ENCODE measurements around the gene VAPB. TPM values are rescaled to one million over a fixed set of nuclear protein-coding genes. Genes with fewer than 3 reads are reported as not detected.

The VAPB gene
- total RNA-seq, 1 donor from 2014 or later = 12.9 TPM

DNA sequence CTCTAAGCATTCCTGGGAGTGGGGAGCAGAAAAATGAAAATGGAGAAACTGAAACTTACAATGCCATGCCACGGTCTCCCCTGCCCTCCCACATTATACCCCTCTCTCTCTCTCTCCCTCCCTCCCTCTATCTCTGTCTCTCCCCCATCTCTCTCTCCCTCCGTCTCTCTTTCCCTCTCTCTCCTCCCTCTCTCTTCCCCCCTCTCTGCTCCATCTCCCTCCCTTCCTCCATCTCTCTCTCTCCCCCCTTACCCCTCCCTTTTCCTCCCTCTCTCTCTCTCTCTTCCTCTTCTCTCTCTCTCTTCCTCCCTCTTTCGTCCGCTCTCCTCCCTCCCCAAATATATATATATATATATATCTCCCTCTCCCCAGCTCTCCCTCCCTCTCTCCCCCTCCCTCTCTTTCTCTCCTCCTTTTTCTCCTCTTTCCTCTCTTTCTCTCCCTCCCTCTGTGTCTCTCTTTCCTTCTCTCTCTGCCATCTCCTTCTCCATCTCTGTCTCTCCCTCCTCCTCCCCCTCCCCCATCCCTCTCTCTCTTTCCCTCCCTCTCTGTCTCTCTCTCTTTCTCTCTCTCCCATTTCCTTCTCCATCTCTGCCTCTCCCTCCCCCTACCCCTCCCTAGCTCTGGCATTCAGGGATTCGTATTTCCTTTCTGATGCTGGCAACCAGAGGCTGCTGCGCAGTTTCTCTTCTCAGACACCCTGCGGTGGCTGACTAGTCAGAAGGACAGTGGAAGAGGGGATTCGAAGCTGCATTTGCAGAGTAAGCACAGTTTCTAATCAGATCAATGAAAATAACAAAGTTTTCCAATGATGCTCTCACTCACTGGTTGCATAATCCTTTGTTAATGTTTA, 13.9 kb upstream of the VAPB start:
- FAIRE-seq (no peak), DNase-seq (ENCODE audit: low read depth) (no peak)
- Histone ChIP-seq H3K4me3 (ENCODE audit: low read depth, low read length) (no peak overlapping the region), H3K36me3 (ENCODE audit: control insufficient read depth, insufficient read depth, low read length) (no peaks in the 10 kb centered on the region), H3K27me3 (ENCODE audit: control insufficient read depth, insufficient read depth, low read length) (no peaks in the 10 kb centered on the region)
- TF ChIP-seq, protein P1, sequence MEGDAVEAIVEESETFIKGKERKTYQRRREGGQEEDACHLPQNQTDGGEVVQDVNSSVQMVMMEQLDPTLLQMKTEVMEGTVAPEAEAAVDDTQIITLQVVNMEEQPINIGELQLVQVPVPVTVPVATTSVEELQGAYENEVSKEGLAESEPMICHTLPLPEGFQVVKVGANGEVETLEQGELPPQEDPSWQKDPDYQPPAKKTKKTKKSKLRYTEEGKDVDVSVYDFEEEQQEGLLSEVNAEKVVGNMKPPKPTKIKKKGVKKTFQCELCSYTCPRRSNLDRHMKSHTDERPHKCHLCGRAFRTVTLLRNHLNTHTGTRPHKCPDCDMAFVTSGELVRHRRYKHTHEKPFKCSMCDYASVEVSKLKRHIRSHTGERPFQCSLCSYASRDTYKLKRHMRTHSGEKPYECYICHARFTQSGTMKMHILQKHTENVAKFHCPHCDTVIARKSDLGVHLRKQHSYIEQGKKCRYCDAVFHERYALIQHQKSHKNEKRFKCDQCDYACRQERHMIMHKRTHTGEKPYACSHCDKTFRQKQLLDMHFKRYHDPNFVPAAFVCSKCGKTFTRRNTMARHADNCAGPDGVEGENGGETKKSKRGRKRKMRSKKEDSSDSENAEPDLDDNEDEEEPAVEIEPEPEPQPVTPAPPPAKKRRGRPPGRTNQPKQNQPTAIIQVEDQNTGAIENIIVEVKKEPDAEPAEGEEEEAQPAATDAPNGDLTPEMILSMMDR (IDR thresholded peaks at IDR 0.05; ENCODE audit: insufficient read depth, low read length, severe bottlenecking) = no peak

DNA sequence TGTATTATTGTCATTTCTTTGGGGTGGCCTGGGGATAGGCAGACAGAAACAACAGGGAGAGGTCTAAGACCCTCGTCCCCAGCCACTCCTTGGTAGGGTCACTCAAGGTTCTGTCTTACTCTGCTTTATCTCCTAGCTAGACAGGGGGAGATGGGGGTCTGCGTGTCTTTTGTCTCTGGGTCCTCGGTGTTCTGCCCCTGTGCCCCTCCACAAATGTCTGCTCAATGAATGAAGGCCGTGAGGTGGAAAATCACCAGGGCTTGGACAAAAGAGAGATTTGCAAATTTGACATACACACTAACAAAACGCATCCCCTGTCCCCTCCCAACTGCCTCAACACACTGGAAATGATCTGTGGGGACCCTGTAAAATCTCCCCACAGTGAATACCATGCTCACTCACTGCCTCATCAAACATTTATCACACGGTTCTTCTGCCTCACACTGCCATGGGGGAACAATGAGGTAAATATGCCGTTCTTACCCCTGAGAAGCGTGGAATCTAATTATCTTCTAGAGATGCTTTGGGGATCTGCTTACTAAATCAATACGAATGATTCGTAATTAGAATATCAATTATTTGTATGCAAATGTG, 13.2 kb upstream of the VAPB start:
- Histone ChIP-seq H3K4me3 (ENCODE audit: low read depth, low read length) (no peak overlapping the region), H3K27me3 (ENCODE audit: control insufficient read depth, insufficient read depth, low read length) (no peaks in the 10 kb centered on the region), H3K36me3 (ENCODE audit: control insufficient read depth, insufficient read depth, low read length) (no peaks in the 10 kb centered on the region)
- TF ChIP-seq, protein P1 (IDR thresholded peaks at IDR 0.05; ENCODE audit: insufficient read depth, low read length, severe bottlenecking) = no peak
- no peak for FAIRE-seq
- no peak for DNase-seq (ENCODE audit: low read depth)

GRCh38 chr20:58377017-58377416, 12.0 kb upstream of the VAPB start:
- Histone ChIP-seq H3K4me3 (ENCODE audit: low read depth, low read length) (no peak overlapping the region), H3K36me3 (ENCODE audit: control insufficient read depth, insufficient read depth, low read length) (no peaks in the 10 kb centered on the region), H3K27me3 (ENCODE audit: control insufficient read depth, insufficient read depth, low read length) (no peaks in the 10 kb centered on the region)
- no peak for DNase-seq (ENCODE audit: low read depth)
- FAIRE-seq = no peak
- TF ChIP-seq, protein P1 (IDR thresholded peaks at IDR 0.05; ENCODE audit: insufficient read depth, low read length, severe bottlenecking) = no peak

- Histone ChIP-seq H3K27me3 (ENCODE audit: control insufficient read depth, insufficient read depth, low read length) (no peaks in the 10 kb centered on the region), H3K36me3 (ENCODE audit: control insufficient read depth, insufficient read depth, low read length) (no peaks in the 10 kb centered on the region), H3K4me3 (ENCODE audit: low read depth, low read length) (no peak overlapping the region)
- FAIRE-seq (no peak), DNase-seq (ENCODE audit: low read depth) (no peak)
- TF ChIP-seq, protein P1 (IDR thresholded peaks at IDR 0.05; ENCODE audit: insufficient read depth, low read length, severe bottlenecking) = no peak
These were observed 11.1 kb upstream of the VAPB start for GRCh38 chr20:58377766-58378401.

- FAIRE-seq = no peak
These were observed 10.3 kb upstream of the VAPB start for GRCh38 chr20:58378704-58379103.

More at GRCh38 chr20:58378704-58379103, 10.3 kb upstream of the VAPB start:
- TF ChIP-seq, protein P1 (IDR thresholded peaks at IDR 0.05; ENCODE audit: insufficient read depth, low read length, severe bottlenecking) = no peak
- DNase-seq (ENCODE audit: low read depth) = no peak
- Histone ChIP-seq H3K27me3 (ENCODE audit: control insufficient read depth, insufficient read depth, low read length) (no peaks in the 10 kb centered on the region), H3K4me3 (ENCODE audit: low read depth, low read length) (no peak overlapping the region), H3K36me3 (ENCODE audit: control insufficient read depth, insufficient read depth, low read length) (no peaks in the 10 kb centered on the region)
